OCI-LY1 (cell line): ENCODE data around the gene HECTD1.

Experiments
- H2AFZ ChIP-seq: fragments of 200-600 bp; sonication (generic), shearing (Covaris generic); 2 replicates; pipeline ENCODE4 v1.6.0; 2014; ENCODE audit warnings: antibody characterized with exemption, mild to moderate bottlenecking, low read length
- H3F3A ChIP-seq: fragments of 200-600 bp; sonication (generic), shearing (Covaris generic); 2 replicates; pipeline ENCODE4 v1.6.0; 2014; ENCODE audit warnings: mild to moderate bottlenecking, antibody characterized with exemption, low read length, moderate library complexity; ENCODE audit not compliant: insufficient read depth
- H3K27ac ChIP-seq: fragments of 200-600 bp; sonication (generic); 2 replicates; pipeline ENCODE4 v1.5.1; 2014; ENCODE audit warnings: low read length, mixed run types, mild to moderate bottlenecking, low read depth; ENCODE audit not compliant: poor library complexity, severe bottlenecking
- H3K27me3 ChIP-seq: fragments of 200-600 bp; sonication (generic); 2 replicates; pipeline ENCODE4 v1.6.0; 2014; ENCODE audit warnings: antibody characterized with exemption, mild to moderate bottlenecking, low read length, moderate library complexity; ENCODE audit not compliant: insufficient read depth
- H3K36me3 ChIP-seq: fragments of 200-600 bp; sonication (generic); 2 replicates; pipeline ENCODE4 v1.6.1; 2014; ENCODE audit warnings: mild to moderate bottlenecking, antibody characterized with exemption, low read length, moderate library complexity, mixed read lengths; ENCODE audit not compliant: insufficient read depth
- H3K4me1 ChIP-seq: fragments of 200-600 bp; sonication (generic); 2 replicates; pipeline ENCODE4 v1.5.1; 2014; ENCODE audit warnings: mild to moderate bottlenecking, low read length, moderate library complexity; ENCODE audit not compliant: insufficient read depth, severe bottlenecking
- H3K4me2 ChIP-seq: fragments of 200-600 bp; sonication (generic), shearing (Covaris generic); 2 replicates; pipeline ENCODE4 v1.6.1; 2014; ENCODE audit warnings: low read length
- H3K4me3 ChIP-seq: fragments of 200-600 bp; sonication (generic); 2 replicates; pipeline ENCODE4 v1.5.1; 2014; ENCODE audit warnings: low read length, low read depth, mild to moderate bottlenecking, mixed read lengths; ENCODE audit not compliant: poor library complexity, severe bottlenecking
- H3K79me2 ChIP-seq: fragments of 200-600 bp; shearing (Covaris generic); 2 replicates; pipeline ENCODE4 v1.6.1; 2016; ENCODE audit warnings: mixed run types, low read length, mixed read lengths; ENCODE audit not compliant: insufficient read depth
- H3K9ac ChIP-seq: fragments of 200-600 bp; sonication (generic), shearing (Covaris generic); 2 replicates; pipeline ENCODE4 v1.6.1; 2014; ENCODE audit warnings: mild to moderate bottlenecking, low read length, mixed read lengths
- H3K9me2 ChIP-seq: fragments of 200-600 bp; sonication (generic), shearing (Covaris generic); 2 replicates; pipeline ENCODE4 v1.6.1; 2014; ENCODE audit warnings: low read depth, mild to moderate bottlenecking, low read length, mixed read lengths
- H3K9me3 ChIP-seq: fragments of 200-600 bp; shearing (Covaris generic); 2 replicates; pipeline ENCODE4 v1.6.1; 2014; ENCODE audit warnings: low read length, mixed read lengths
- H4K20me1 ChIP-seq: fragments of 200-600 bp; sonication (generic), shearing (Covaris generic); 2 replicates; pipeline ENCODE4 v1.6.0; 2016; ENCODE audit warnings: mild to moderate bottlenecking, low read length; ENCODE audit not compliant: insufficient read depth
- EZH2 ChIP-seq: fragments of 200-600 bp; sonication (generic), shearing (Covaris generic); IDR thresholded peaks from 2 replicates; pipeline ENCODE4 v1.8.0; 2017; ENCODE audit warnings: borderline replicate concordance, mixed run types, mild to moderate bottlenecking, antibody characterized with exemption, low read length, moderate library complexity, mixed read lengths
- TF ChIP-seq, protein P1 (sequence below): fragments of 200-600 bp; sonication (generic), shearing (Covaris generic); IDR thresholded peaks from 2 replicates; pipeline ENCODE4 v1.5.1; 2017; ENCODE audit warnings: mild to moderate bottlenecking, antibody characterized with exemption, low read length, moderate library complexity, mixed read lengths

HECTD1 gene

DNA sequence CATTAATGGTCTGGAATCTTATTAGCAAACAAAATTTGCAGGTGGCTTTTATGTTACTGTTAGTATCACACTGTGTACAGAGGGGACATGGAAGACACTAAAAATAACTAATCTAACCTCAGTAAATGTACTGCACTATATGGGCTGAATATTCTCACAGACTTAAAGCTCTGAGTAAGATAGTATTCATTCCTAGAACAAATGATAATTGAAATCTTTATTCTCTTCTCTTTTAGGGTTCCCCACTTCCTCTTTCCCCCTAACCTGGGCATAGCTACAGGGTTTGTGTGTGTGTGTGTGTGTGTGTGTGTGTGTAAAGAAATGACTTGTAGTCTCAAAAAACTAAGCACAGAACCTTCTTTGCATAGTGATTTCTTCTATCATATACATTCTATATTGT lies 21.4 kb upstream of the HECTD1 start:
- TF ChIP-seq EZH2, result no peak
- TF ChIP-seq, protein P1, sequence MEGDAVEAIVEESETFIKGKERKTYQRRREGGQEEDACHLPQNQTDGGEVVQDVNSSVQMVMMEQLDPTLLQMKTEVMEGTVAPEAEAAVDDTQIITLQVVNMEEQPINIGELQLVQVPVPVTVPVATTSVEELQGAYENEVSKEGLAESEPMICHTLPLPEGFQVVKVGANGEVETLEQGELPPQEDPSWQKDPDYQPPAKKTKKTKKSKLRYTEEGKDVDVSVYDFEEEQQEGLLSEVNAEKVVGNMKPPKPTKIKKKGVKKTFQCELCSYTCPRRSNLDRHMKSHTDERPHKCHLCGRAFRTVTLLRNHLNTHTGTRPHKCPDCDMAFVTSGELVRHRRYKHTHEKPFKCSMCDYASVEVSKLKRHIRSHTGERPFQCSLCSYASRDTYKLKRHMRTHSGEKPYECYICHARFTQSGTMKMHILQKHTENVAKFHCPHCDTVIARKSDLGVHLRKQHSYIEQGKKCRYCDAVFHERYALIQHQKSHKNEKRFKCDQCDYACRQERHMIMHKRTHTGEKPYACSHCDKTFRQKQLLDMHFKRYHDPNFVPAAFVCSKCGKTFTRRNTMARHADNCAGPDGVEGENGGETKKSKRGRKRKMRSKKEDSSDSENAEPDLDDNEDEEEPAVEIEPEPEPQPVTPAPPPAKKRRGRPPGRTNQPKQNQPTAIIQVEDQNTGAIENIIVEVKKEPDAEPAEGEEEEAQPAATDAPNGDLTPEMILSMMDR, result no peak
- Histone ChIP-seq H3F3A (no peaks in the 10 kb centered on the region), H3K9me3 (0 out of 2 replicates have a peak, but pooled peaks cover 7% of the 10 kb centered on the region), H3K36me3 (no peaks in the 10 kb centered on the region), H3K9me2 (no peaks in the 10 kb centered on the region), H3K27me3 (no peaks in the 10 kb centered on the region), H3K9ac (no peak overlapping the region), H4K20me1 (no peaks in the 10 kb centered on the region), H3K79me2 (no peaks in the 10 kb centered on the region), H2AFZ (no peak overlapping the region), H3K27ac (no peak overlapping the region), H3K4me3 (no peak overlapping the region), H3K4me2 (no peak overlapping the region), H3K4me1 (no peaks in the 10 kb centered on the region)

GRCh38 chr14:31228533-31228932 lies 20.9 kb upstream of the HECTD1 start:
- Histone ChIP-seq H2AFZ (no peak overlapping the region), H3K4me1 (no peaks in the 10 kb centered on the region), H3K9me2 (no peaks in the 10 kb centered on the region), H3K36me3 (no peaks in the 10 kb centered on the region), H3K9me3 (0 out of 2 replicates have a peak, but pooled peaks cover 7% of the 10 kb centered on the region), H3K79me2 (no peaks in the 10 kb centered on the region), H3K4me3 (no peak overlapping the region), H3K9ac (no peak overlapping the region), H3K27ac (no peak overlapping the region), H3K4me2 (no peak overlapping the region), H3F3A (no peaks in the 10 kb centered on the region), H4K20me1 (no peaks in the 10 kb centered on the region), H3K27me3 (no peaks in the 10 kb centered on the region)
- TF ChIP-seq, protein P1, result no peak
- no peak for TF ChIP-seq EZH2

GRCh38 chr14:31224808-31225207 lies 17.2 kb upstream of the HECTD1 start:
- H3K36me3 ChIP-seq, result no peaks in the 10 kb centered on the region
- no peak overlapping the region for H3K4me2 ChIP-seq
- H2AFZ ChIP-seq, result no peak overlapping the region
- H3K4me1 ChIP-seq, result no peaks in the 10 kb centered on the region
- no peak overlapping the region for H3K4me3 ChIP-seq
- no peak for TF ChIP-seq EZH2
- TF ChIP-seq, protein P1, result no peak
- no peaks in the 10 kb centered on the region for H4K20me1 ChIP-seq
- no peaks in the 10 kb centered on the region for H3K27me3 ChIP-seq
- 0 out of 2 replicates have a peak, but pooled peaks cover 7% of the 10 kb centered on the region for H3K9me3 ChIP-seq
- no peaks in the 10 kb centered on the region for H3K79me2 ChIP-seq
- no peak overlapping the region for H3K9ac ChIP-seq
- H3F3A ChIP-seq, result no peaks in the 10 kb centered on the region
- no peaks in the 10 kb centered on the region for H3K9me2 ChIP-seq
- H3K27ac ChIP-seq, result no peak overlapping the region
